ENCODE measurements around the gene TTN.

GRCh38 chr2:178747767-178748166 is 59.5 kb downstream of the TTN start:
- TF ChIP-seq YY1 (IDR thresholded peaks at IDR 0.05; ENCODE audit: insufficient read depth, insufficient read length), result no peak
- TF ChIP-seq ZNF274 (IDR thresholded peaks at IDR 0.05; ENCODE audit: low read depth, low read length), result no peak
- TF ChIP-seq SUZ12 (IDR thresholded peaks at IDR 0.05; ENCODE audit: extremely low read depth, insufficient read depth, insufficient read length), result no peak

Measured in NT2/D1 (cell line).